Fibroblast of villous mesenchyme (primary cell): ENCODE results near the gene ABHD5. TPM values are rescaled to one million over a fixed set of nuclear protein-coding genes. Genes with fewer than 3 reads are reported as not detected.

Experiments
- DNase-seq: peaks from one replicate; pipeline ENCODE4 v3.0.0-alpha.2; 2010; ENCODE audit warnings: low read depth
- H3K4me3 ChIP-seq: 2 replicates; pipeline ENCODE4 v1.5.1; 2011; ENCODE audit warnings: low read depth, mild to moderate bottlenecking, low read length
- total RNA-seq: library from RNA; depleted of rRNA; stranded (reverse); fragments of >200 nt; gene quantifications from 2 replicates; pipeline ENCODE4 v1.2.3, GENCODE V29; 2012
- TF ChIP-seq, protein P1 (sequence below): IDR thresholded peaks from 2 replicates; pipeline ENCODE4 v1.5.1; 2012; ENCODE audit warnings: low read depth, mild to moderate bottlenecking, low read length; ENCODE audit not compliant: insufficient read depth

ABHD5 gene
- total RNA-seq, 1 donor, result 25.9 TPM

GRCh38 chr3:43733459-43734384 is 43.0 kb downstream of the ABHD5 start:
- peak; percentile 53 for DNase-seq
- H3K4me3 ChIP-seq, result no peak overlapping the region
- TF ChIP-seq, protein P1, sequence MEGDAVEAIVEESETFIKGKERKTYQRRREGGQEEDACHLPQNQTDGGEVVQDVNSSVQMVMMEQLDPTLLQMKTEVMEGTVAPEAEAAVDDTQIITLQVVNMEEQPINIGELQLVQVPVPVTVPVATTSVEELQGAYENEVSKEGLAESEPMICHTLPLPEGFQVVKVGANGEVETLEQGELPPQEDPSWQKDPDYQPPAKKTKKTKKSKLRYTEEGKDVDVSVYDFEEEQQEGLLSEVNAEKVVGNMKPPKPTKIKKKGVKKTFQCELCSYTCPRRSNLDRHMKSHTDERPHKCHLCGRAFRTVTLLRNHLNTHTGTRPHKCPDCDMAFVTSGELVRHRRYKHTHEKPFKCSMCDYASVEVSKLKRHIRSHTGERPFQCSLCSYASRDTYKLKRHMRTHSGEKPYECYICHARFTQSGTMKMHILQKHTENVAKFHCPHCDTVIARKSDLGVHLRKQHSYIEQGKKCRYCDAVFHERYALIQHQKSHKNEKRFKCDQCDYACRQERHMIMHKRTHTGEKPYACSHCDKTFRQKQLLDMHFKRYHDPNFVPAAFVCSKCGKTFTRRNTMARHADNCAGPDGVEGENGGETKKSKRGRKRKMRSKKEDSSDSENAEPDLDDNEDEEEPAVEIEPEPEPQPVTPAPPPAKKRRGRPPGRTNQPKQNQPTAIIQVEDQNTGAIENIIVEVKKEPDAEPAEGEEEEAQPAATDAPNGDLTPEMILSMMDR, result no peak

- H3K4me3 ChIP-seq, result no peak overlapping the region
Observed at GRCh38 chr3:43734685-43735084, 43.9 kb downstream of the ABHD5 start.

DNA sequence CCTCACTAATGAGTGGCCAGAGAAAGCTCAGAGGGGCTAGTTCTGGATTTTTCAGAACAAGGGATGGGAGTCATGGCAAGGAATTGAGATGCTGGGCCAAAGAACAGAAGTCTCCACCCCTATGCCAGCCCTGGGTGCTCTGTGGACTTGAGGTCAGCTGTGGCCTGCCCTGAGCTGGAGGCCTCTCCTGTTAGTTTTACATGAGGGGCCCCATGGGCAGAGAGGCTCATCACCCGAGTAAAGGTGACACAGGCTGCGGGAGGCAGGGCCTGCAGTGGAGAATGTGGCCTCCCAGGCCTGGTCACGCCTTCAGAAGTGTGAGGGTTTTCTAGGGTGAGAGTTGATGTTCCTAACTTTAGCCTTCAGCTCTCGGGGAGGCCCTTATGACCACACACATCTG is 44.9 kb downstream of the ABHD5 start:
- TF ChIP-seq, protein P1, result no peak
- DNase-seq, result no peak
- no peak overlapping the region for H3K4me3 ChIP-seq

More at GRCh38 chr3:43734685-43735084, 43.9 kb downstream of the ABHD5 start:
- TF ChIP-seq, protein P1, result no peak
- no peak for DNase-seq

GRCh38 chr3:43736558-43737440 is 46.1 kb downstream of the ABHD5 start:
- DNase-seq, result peak; percentile 98
- H3K4me3 ChIP-seq, result no peak overlapping the region
- TF ChIP-seq, protein P1, result no peak

- H3K4me3 ChIP-seq, result no peak overlapping the region
- no peak for DNase-seq
- TF ChIP-seq, protein P1, result no peak
Observed at GRCh38 chr3:43738305-43738704, 47.6 kb downstream of the ABHD5 start.

GRCh38 chr3:43742920-43743319 is 52.2 kb downstream of the ABHD5 start:
- TF ChIP-seq, protein P1, result peak; percentile 29
- no peak overlapping the region for H3K4me3 ChIP-seq
- peak; percentile 50 for DNase-seq
